ENCODE data around the gene IGDCC3. TPM values are rescaled to one million over a fixed set of nuclear protein-coding genes. Genes with fewer than 3 reads are reported as not detected.
A peak's percentile ranks its signal among the peaks of the same experiment; 100 is the strongest.

Gene IGDCC3
- total RNA-seq, 1 experiment from 2014 or later, result not detected

DNA sequence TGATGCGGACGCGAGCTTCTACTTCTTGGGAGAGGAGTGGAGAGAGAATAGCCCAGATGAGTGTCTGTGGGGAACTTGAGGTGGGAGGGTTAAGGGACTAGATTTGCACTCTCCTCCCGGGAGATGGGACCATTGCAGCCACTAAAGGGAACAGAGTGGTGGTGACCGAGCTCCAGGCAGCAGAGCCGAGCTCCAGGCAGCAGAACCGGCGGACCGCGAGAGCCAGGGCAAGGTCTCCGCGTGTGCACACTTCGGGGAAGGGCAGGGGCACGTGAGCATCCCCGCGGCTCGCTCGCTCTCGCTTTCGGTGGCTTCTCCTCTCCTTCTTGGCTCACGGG, 1.1 kb downstream of the IGDCC3 start:
- intact Hi-C loops (cut with micrococcal nuclease; ENCODE audit: unreplicated experiment), result no loop called here
- DNase-seq, result no peak
- TF ChIP-seq, protein P1, sequence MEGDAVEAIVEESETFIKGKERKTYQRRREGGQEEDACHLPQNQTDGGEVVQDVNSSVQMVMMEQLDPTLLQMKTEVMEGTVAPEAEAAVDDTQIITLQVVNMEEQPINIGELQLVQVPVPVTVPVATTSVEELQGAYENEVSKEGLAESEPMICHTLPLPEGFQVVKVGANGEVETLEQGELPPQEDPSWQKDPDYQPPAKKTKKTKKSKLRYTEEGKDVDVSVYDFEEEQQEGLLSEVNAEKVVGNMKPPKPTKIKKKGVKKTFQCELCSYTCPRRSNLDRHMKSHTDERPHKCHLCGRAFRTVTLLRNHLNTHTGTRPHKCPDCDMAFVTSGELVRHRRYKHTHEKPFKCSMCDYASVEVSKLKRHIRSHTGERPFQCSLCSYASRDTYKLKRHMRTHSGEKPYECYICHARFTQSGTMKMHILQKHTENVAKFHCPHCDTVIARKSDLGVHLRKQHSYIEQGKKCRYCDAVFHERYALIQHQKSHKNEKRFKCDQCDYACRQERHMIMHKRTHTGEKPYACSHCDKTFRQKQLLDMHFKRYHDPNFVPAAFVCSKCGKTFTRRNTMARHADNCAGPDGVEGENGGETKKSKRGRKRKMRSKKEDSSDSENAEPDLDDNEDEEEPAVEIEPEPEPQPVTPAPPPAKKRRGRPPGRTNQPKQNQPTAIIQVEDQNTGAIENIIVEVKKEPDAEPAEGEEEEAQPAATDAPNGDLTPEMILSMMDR (IDR thresholded peaks at IDR 0.05; ENCODE audit: unreplicated experiment), result no peak
- Mint-ChIP-seq H3K27ac (ENCODE audit: unreplicated experiment) (peak overlapping the region; percentile 67), H3K27me3 (ENCODE audit: unreplicated experiment) (peaks cover 100% of the 10 kb centered on the region), H3K4me1 (ENCODE audit: low read depth, unreplicated experiment) (peaks cover 9% of the 10 kb centered on the region), H3K36me3 (ENCODE audit: insufficient read depth, unreplicated experiment) (peaks cover 6% of the 10 kb centered on the region), H3K4me3 (ENCODE audit: low read depth, unreplicated experiment) (peak overlapping the region; percentile 87), H3K9me3 (ENCODE audit: low read depth, unreplicated experiment) (no peaks in the 10 kb centered on the region)
- CTCF ChIA-PET, result interaction anchor here (0.7 kb wide), 1 partner anchor 284 kb away, joined by 9 read pairs; no protein-coding TSS in a partner anchor
- BruUV-seq (replicated peaks), result no TSS peak

DNA sequence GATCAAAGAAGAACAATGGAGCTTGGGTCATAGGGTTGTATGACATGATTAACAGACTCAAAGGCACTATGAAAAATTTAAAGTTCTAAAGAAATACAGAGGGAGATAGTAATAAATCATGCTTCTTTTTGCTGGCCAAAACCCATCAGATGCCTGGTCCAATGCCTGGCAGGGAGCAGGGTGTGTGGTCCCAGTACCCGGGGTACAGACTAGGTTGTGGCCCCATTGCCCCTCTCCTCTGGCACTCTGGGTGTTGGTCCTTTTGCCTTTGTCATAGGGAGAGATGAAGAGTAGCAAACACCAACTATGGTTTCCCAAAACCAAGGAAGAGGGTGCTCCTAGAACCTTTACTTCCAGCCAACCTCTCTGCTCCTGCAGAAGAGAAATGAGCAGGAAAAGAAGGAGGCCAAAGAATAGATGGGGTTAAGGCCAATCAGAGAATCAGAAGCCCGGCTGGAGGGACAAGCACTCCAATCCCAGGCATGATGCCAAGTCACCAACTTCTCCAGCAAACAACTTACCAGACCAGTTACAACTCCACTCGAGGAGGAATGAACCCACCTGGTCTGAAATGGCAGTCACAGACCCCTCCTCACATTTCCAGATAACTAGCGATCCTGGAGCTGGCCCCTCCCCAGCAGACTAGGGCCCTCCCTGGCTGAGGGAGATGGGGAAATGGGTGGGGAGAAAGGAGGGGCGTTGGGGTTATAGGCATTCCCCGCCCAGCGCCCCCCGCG, 1.8 kb downstream of the IGDCC3 start:
- TF ChIP-seq, protein P1 (IDR thresholded peaks at IDR 0.05; ENCODE audit: unreplicated experiment), result no peak
- Mint-ChIP-seq H3K4me3 (ENCODE audit: low read depth, unreplicated experiment) (no peak overlapping the region), H3K27ac (ENCODE audit: unreplicated experiment) (no peak overlapping the region), H3K27me3 (ENCODE audit: unreplicated experiment) (peaks cover 95% of the 10 kb centered on the region), H3K9me3 (ENCODE audit: low read depth, unreplicated experiment) (no peaks in the 10 kb centered on the region), H3K36me3 (ENCODE audit: insufficient read depth, unreplicated experiment) (peaks cover 6% of the 10 kb centered on the region), H3K4me1 (ENCODE audit: low read depth, unreplicated experiment) (peaks cover 9% of the 10 kb centered on the region)
- CTCF ChIA-PET, result interaction anchor here (0.7 kb wide), 1 partner anchor 284 kb away, joined by 9 read pairs; no protein-coding TSS in a partner anchor
- no TSS peak for BruUV-seq (replicated peaks)
- intact Hi-C loops (cut with micrococcal nuclease; ENCODE audit: unreplicated experiment), result no loop called here
- DNase-seq, result no peak

DNA sequence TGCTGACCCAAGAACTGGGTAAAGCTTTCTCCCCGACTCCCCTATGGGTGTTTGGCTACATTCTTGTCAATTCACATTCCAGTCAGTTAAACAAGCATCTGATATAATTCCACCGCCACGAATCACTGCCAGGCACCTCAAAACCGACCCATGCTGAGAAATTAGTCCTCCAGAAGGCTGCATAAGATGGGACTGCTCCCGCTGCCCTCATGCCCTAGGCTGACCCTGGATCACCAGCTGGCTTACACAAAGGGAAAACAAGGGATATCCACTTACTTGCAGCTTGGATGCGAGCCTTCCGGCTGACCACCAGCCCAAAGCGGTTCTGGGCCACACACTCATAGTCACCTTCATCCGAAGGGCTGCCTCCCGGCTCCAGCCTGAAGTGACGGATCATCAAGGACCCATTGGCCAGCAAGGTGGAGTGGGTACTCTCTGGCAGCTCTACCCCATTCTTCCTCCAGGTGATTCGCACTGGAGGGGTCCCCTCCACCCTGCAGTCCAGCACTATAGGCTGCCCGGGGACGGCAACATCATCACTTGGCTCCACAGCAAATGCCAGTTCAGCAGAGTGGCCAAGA, 2.9 kb downstream of the IGDCC3 start:
- BruUV-seq (replicated peaks), result no TSS peak
- Mint-ChIP-seq H3K4me1 (ENCODE audit: low read depth, unreplicated experiment) (peaks cover 9% of the 10 kb centered on the region), H3K27me3 (ENCODE audit: unreplicated experiment) (peaks cover 83% of the 10 kb centered on the region), H3K4me3 (ENCODE audit: low read depth, unreplicated experiment) (no peak overlapping the region), H3K9me3 (ENCODE audit: low read depth, unreplicated experiment) (no peaks in the 10 kb centered on the region), H3K36me3 (ENCODE audit: insufficient read depth, unreplicated experiment) (peaks cover 6% of the 10 kb centered on the region), H3K27ac (ENCODE audit: unreplicated experiment) (no peak overlapping the region)
- TF ChIP-seq, protein P1 (IDR thresholded peaks at IDR 0.05; ENCODE audit: unreplicated experiment), result no peak
- intact Hi-C loops (cut with micrococcal nuclease; ENCODE audit: unreplicated experiment), result no loop called here
- CTCF ChIA-PET, result no interaction called here
- no peak for DNase-seq

DNA sequence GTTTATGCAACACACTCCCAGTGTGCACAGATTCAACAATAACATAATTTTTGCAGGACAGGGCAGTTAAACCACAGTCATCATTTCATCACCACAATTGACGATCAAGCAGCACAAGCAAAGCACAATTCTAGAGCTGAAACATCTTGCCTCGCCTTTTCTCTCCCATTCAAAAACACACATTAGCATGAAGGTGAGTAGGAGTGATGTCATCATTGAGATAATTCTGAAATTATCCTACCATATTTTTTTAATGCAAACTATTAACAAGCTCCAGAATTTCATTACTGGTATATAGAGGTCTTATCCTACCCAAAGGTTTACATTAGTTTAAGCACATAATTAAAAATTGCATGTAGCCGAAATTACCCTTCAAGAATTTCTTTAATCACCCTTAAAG, 3.5 kb downstream of the IGDCC3 start:
- Mint-ChIP-seq H3K27ac (ENCODE audit: unreplicated experiment) (no peak overlapping the region), H3K4me3 (ENCODE audit: low read depth, unreplicated experiment) (no peak overlapping the region), H3K36me3 (ENCODE audit: insufficient read depth, unreplicated experiment) (peaks cover 6% of the 10 kb centered on the region), H3K4me1 (ENCODE audit: low read depth, unreplicated experiment) (peaks cover 9% of the 10 kb centered on the region), H3K27me3 (ENCODE audit: unreplicated experiment) (peaks cover 79% of the 10 kb centered on the region), H3K9me3 (ENCODE audit: low read depth, unreplicated experiment) (no peaks in the 10 kb centered on the region)
- TF ChIP-seq, protein P1 (IDR thresholded peaks at IDR 0.05; ENCODE audit: unreplicated experiment), result no peak
- no TSS peak for BruUV-seq (replicated peaks)
- no peak for DNase-seq
- CTCF ChIA-PET, result no interaction called here
- intact Hi-C loops (cut with micrococcal nuclease; ENCODE audit: unreplicated experiment), result no loop called here

Measured in Calu3 (cell line).